Testis (tissue), 2 donors: Measurements from ENCODE around the gene MAPKAPK2.

ENCODE experiments used
- POLR2A ChIP-seq: fragments of 450-650 bp; IDR thresholded peaks from one replicate; pipeline ENCODE4 v1.6.1; 2017; ENCODE audit warnings: antibody characterized with exemption, mild to moderate bottlenecking, moderate library complexity
- TF ChIP-seq, protein P1 (sequence below), 3 experiments: fragments of 450-650 bp in 2 of 3; fragments of 200-600 bp in 1 of 3; sonication (generic) in 1 of 3; IDR thresholded peaks; one replicate each; pipeline ENCODE4 v1.5.1; 2016 to 2019; ENCODE audit warnings: antibody characterized with exemption in 3 of 3, mild to moderate bottlenecking in 2 of 3, moderate library complexity in 1 of 3

DNA sequence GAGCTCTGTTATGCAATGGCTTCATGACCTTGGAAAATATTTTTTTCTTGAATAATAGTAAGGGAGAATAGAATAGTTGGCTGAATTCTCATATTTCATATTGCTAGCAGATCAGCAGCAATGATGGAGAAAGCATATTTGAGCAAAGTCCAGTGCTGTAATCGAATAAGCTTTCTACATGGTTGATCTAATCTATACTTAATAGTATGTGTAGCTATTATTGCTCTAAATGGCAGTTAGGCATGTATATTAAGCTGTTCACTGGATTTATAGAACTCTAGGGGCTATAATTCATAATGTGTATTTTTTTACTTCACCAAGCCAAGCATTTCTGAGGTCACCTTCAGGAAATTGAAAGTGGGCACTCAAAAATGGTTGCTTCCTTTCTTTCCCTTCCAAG, 75.9 kb downstream of the MAPKAPK2 start:
- TF ChIP-seq, protein P1, sequence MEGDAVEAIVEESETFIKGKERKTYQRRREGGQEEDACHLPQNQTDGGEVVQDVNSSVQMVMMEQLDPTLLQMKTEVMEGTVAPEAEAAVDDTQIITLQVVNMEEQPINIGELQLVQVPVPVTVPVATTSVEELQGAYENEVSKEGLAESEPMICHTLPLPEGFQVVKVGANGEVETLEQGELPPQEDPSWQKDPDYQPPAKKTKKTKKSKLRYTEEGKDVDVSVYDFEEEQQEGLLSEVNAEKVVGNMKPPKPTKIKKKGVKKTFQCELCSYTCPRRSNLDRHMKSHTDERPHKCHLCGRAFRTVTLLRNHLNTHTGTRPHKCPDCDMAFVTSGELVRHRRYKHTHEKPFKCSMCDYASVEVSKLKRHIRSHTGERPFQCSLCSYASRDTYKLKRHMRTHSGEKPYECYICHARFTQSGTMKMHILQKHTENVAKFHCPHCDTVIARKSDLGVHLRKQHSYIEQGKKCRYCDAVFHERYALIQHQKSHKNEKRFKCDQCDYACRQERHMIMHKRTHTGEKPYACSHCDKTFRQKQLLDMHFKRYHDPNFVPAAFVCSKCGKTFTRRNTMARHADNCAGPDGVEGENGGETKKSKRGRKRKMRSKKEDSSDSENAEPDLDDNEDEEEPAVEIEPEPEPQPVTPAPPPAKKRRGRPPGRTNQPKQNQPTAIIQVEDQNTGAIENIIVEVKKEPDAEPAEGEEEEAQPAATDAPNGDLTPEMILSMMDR (IDR thresholded peaks at IDR 0.05) = no peak
- TF ChIP-seq POLR2A = no peak
